SIG-M5 (cell line): Measurements from ENCODE around the gene ZNF579.
"Not testable (repeated sequence)": the region's sequence is repeated elsewhere in the genome, so short reads cannot be mapped to it uniquely, and the experiment has no call there.

Source experiments
- DNase-seq: peaks from one replicate; lab custom pipeline; 2025; lab: John Stamatoyannopoulos, UW

The ZNF579 gene

DNA sequence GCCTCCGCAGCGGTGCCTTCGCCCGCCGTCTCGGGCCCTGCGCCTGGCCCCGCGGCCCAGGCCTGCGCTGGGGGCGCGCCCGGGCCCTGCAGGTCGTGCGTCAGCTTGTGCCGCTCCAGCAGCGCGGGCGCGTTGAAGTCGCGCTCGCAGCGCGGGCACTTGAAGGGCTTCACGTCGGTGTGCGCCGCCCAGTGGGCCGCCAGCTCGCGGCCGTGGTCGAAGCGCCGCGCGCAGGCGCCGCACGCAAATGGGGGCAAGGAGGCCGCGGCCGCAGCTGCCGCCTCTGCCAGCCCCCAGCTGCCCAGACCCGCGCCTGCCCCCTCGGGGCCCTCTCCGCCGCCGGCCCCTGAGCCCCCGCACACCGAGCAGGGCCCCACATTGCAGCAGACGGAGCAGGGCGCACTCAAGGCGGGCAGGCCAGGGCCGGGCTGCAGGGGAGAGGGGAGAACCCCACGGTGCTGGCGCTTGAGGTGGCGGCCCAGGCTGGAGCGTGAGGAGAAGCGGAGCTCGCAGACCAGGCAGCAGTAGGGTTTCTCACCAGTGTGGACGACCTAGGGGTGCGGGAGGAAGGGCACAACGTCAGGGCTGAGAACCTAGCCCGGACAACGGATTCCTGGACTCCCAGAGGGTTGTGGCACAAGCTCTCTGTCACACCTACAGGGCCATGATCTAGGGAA lies 12.6 kb upstream of the ZNF579 start:
- DNase-seq, result no peak

- no peak for DNase-seq
These were observed 11.9 kb upstream of the ZNF579 start for GRCh38 chr19:55592391-55593090.

GRCh38 chr19:55591555-55591954 lies 10.9 kb upstream of the ZNF579 start:
- DNase-seq, result no peak

- no peak for DNase-seq
These were observed 10.0 kb upstream of the ZNF579 start for GRCh38 chr19:55590617-55591016.

DNA sequence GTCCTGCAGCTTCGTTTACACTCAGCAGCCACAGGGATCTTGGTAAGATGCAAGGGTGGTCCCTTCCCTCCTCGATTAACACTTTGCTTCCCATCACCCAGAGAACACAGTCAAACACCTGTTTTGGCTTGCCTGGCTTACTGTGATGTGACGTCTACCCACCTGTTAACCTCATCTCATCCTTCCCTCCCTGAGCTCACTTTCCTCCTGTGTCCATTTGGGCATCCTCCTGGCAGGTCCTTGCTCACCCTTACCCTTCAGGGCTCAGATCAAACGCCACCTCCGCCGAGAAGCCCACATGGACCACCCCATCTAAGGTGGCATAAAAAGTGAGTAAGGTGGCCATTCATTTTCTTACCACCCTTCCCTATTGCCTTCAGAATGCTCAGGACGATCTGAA lies 9.5 kb upstream of the ZNF579 start:
- no peak for DNase-seq

GRCh38 chr19:55588738-55589137 lies 8.1 kb upstream of the ZNF579 start:
- DNase-seq, result no peak

DNA sequence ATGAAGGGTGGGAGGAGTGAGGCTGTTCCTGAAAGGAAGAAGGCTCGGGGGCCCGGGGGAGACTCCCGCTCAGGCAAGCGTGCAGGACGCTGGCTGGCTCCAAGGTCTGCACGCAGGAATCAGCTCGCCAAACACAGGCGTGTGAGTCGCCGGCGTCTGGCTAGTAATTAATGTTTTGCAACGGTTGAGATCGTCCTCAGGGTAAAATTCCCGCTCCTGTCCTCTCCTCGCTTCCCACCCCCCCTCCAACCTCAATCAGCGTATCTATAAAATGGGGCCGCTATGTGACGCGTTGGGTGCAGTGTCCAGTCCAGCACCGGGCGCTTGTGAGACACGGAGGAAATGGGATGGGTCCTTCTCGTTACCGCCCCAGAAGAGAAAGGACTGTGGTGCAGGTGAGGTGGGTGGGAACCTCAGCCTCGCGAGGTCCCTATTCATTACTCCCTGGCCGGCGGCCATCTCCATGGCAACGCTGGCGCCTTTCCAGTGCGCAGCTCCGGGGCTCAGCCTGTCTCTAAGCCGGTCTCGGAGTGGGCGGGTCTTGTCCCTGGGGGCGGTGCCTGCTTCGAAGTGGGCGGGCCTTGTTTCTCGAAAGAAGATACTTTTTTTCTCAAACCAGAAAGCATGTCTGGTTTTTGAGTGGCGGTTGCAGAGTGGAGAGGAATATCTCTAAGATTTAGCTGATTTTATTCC lies 6.5 kb upstream of the ZNF579 start:
- DNase-seq, result peak; percentile 33

- no peak for DNase-seq
These were observed 5.2 kb upstream of the ZNF579 start for GRCh38 chr19:55585658-55586339.

DNA sequence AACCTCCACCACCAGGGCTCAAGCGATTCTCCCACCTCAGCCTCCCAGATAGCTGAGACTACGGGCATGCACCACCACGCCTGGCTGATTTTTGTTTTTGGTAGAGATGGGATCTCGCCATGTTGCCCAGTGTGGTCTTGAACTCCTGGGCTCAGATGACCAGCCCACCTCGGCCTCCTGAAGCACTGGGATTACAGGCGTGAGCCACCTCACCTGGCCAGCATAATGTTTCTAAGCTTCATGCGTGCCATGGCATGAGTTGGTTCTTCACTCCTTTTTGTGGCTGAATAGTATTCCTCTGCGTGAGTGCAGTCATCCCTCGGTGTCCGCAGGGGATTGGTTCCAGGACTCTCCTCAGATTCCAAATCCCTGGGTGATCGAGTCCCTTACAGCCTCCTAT lies 4.2 kb upstream of the ZNF579 start:
- no peak for DNase-seq

DNA sequence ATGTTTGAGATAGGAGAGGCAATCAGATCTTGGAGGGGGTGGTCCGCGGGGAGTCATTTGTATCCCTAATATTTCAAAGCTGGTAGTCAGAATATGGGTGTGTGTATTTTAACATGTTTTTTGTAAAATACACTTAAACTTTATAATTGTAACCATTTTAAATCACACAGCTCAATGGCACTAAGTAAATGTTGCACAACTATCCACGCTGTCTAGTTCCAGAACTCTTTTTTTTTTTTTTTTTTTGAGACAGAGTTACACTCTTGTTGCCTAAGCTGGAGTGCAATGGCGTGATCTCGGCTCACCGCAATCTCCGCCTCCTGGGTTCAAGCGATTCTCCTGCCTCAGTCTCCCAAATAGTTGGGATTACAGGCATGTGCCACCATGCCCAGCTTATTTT lies 3.2 kb upstream of the ZNF579 start:
- not testable (repeated sequence) for DNase-seq

GRCh38 chr19:55582284-55582683 lies 1.6 kb upstream of the ZNF579 start:
- not testable (repeated sequence) for DNase-seq

GRCh38 chr19:55581823-55582223 lies 1.2 kb upstream of the ZNF579 start:
- no peak for DNase-seq

GRCh38 chr19:55581145-55581822 lies 636 bp upstream of the ZNF579 start:
- no peak for DNase-seq

DNA sequence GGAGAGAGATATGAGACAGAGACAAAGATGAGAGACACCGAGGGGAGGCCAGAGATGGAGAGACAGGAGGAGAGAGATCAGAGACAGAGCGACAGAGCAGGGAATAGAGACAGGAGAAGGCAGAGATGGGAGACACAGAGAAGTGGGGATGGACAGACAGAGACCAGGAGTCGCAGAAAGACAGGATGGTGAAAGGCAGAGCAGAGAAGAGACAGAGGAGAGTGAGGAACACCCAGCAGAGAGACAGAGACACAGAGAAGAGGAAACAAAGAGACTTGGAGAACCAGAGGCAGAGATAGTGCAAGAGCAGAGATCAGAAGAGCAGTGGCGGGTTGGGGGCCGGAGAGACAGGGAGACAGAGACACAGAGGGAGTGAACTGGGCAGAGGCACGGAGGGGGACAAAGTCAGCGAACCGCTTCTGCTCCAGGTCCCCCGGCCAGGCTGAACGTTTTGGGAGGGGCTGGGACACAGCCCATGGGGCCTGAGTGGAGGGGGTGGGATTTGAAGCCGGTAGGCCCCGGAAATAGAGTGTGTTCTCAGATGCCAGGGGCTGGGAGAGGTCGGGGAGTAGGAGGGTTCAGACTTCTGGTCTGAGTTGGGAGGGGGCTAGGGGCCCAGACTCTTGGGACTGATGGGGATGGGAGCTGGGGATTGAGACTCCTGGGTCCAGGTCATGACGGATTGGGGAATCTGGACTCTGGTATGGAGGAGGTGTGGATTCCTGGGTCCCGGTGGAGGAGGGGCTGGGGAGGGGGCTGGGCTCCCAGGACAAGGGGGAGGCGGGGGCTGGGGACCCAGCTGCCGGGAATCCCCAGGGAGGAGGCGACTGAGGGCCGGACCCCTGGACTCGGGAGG lies 654 bp downstream of the ZNF579 start:
- no peak for DNase-seq

- no peak for DNase-seq
These were observed 1.6 kb downstream of the ZNF579 start for GRCh38 chr19:55578761-55579747.

GRCh38 chr19:55578031-55578760 lies 2.5 kb downstream of the ZNF579 start:
- no peak for DNase-seq

- no peak for DNase-seq
These were observed 3.9 kb downstream of the ZNF579 start for GRCh38 chr19:55576746-55577145.

DNA sequence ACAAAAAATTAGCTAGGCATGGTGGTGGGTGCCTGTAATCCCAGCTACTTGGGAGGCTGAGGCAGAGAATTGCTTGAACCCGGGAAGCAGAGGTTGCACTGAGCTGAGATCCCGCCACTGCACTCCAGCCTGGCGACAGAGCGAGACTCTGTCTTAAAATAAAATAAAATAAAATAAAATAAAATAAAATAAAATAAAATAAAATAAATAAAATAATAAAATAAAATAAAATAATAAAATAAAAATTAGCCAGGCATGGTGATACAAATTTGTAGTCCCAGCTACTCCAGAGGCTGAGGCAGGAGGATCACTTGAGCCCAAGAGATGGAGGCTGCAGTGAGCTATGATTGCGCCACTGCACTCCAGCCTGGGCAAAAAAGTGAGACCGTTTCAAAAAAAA lies 6.7 kb downstream of the ZNF579 start:
- DNase-seq, result not testable (repeated sequence)

DNA sequence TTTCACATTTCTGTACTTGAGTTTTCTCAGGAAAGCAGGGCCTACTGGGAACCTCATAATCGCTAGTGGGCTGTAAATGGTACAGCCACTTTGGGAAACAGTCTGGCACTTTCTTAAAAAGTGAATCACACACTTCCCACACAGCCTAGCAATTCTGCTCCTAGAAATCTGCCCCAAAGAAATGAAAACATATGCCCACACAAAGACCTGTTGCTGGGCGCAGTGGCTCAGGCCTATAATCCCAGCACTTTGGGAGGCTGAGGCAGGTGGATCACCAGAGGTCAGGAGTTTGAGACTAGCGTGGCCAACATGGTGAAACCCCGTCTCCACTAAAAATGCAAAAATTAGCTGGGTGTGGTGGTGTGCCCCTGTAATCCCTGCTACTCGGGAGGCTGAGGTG lies 11.2 kb downstream of the ZNF579 start:
- not testable (repeated sequence) for DNase-seq
